HL-60/S4 (cell line): ENCODE measurements around the gene CCDC12.

Experiments
- in situ Hi-C: fragments of 300-500 bp; cut with MboI; formaldehyde crosslinking; loops from 2 replicates; pipeline ENCODE4 v1.14.3; 2022; ENCODE audit warnings: low sequenced_read_pairs

CCDC12 gene

GRCh38 chr3:46976326-46977190 is at the start of gene CCDC12:
CCDC12 (minus strand) TSS chr3:46976745; CDS start chr3:46976732, 13 bp downstream.
- in situ Hi-C loops = no loop called here

GRCh38 chr3:47024932-47025331 is 48.4 kb upstream of the CCDC12 start:
- in situ Hi-C loops = no loop called here

- in situ Hi-C loops = no loop called here
Observed at GRCh38 chr3:47022641-47023071, 46.1 kb upstream of the CCDC12 start.

- in situ Hi-C loops = no loop called here
Observed at GRCh38 chr3:47020311-47020710, 43.8 kb upstream of the CCDC12 start.

GRCh38 chr3:47019201-47019600 is 42.7 kb upstream of the CCDC12 start:
- in situ Hi-C loops = no loop called here

GRCh38 chr3:47018269-47018611 is 41.7 kb upstream of the CCDC12 start:
- in situ Hi-C loops = no loop called here

GRCh38 chr3:47017504-47018268 is 41.1 kb upstream of the CCDC12 start:
- in situ Hi-C loops = no loop called here

GRCh38 chr3:47016934-47017435 is 40.4 kb upstream of the CCDC12 start:
- in situ Hi-C loops = no loop called here

- in situ Hi-C loops = no loop called here
Observed at GRCh38 chr3:47016086-47016933, 39.8 kb upstream of the CCDC12 start.

GRCh38 chr3:47015151-47015550 is 38.6 kb upstream of the CCDC12 start:
- in situ Hi-C loops = no loop called here

- in situ Hi-C loops = no loop called here
Observed at GRCh38 chr3:47014036-47014435, 37.5 kb upstream of the CCDC12 start.

GRCh38 chr3:47013231-47013630 is 36.7 kb upstream of the CCDC12 start:
- in situ Hi-C loops = no loop called here

GRCh38 chr3:47012342-47013230 is 36.0 kb upstream of the CCDC12 start:
- in situ Hi-C loops = no loop called here

- in situ Hi-C loops = no loop called here
Observed at GRCh38 chr3:47011371-47011770, 34.8 kb upstream of the CCDC12 start.

- in situ Hi-C loops = no loop called here
Observed at GRCh38 chr3:47010910-47011309, 34.4 kb upstream of the CCDC12 start.

- in situ Hi-C loops = no loop called here
Observed at GRCh38 chr3:47010111-47010712, 33.7 kb upstream of the CCDC12 start.

- in situ Hi-C loops = no loop called here
Observed at GRCh38 chr3:47009225-47010110, 32.9 kb upstream of the CCDC12 start.

- in situ Hi-C loops = no loop called here
Observed at GRCh38 chr3:47008851-47009224, 32.3 kb upstream of the CCDC12 start.
